HT1080 (cell line): ENCODE results near the gene MYRIP. TPM values are rescaled to one million over a fixed set of nuclear protein-coding genes. Genes with fewer than 3 reads are reported as not detected.
A peak's percentile ranks its signal among the peaks of the same experiment; 100 is the strongest.
"Not testable (repeated sequence)": the region's sequence is repeated elsewhere in the genome, so short reads cannot be mapped to it uniquely, and the experiment has no call there.

Source experiments
- DNase-seq: peaks from one replicate; pipeline ENCODE4 v3.0.0-alpha.2; 2015; ENCODE audit warnings: low read depth
- total RNA-seq: library from RNA; depleted of rRNA; stranded (reverse); fragments of >200 nt; shearing (Covaris generic); gene quantifications from 2 replicates; pipeline ENCODE4 v1.2.3, GENCODE V29; 2014

MYRIP gene
- total RNA-seq, 1 experiment from 2014 or later: 0.48 TPM

DNA sequence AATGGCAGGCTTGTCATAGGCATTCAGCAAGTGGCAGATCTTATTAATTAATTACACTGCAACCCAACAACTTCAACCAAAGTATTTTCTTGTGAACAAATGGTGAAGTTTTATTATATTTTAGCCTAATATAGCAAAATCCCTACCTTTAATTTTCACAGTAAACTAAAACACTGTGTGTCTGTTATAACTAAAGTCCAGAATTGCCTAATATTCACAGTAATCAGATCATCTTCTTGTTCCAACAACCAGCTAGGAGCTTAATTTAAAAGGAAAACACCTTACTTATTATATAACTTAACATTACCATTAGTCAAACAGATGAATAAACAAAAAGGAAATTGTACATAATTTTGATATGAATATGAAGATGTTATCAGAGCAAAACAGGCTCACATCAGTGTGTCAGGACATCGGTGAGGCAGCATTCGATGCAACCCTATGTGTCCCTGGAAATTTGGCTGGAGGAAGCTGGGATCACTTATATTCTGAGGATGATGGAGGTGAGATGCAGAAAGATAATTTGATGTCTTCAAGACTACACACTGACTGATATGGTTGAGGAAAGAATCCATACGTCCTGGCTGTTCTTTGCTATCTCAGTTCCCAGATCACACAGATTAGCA lies 310.8 kb downstream of the MYRIP start:
- DNase-seq: no peak

DNA sequence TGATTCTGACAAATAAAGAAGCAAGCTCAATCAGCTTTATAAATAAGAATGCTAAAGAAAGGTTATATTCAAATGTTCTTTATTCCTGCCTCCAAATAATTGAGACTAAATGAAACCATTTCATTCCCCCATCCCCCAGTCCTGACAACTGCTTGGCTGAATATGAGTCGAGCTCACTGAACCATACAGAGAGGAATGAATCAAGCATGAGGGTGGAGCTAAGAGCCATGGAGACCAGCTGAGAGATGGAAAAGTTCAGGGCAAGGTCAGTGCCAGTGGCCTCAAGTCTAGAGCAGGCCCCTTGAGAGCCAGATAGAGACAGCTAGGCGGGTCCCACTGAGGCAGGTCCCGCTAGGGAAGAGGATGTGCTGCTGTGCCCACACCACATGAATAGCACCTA lies 311.4 kb downstream of the MYRIP start:
- peak; percentile 62 for DNase-seq

DNA sequence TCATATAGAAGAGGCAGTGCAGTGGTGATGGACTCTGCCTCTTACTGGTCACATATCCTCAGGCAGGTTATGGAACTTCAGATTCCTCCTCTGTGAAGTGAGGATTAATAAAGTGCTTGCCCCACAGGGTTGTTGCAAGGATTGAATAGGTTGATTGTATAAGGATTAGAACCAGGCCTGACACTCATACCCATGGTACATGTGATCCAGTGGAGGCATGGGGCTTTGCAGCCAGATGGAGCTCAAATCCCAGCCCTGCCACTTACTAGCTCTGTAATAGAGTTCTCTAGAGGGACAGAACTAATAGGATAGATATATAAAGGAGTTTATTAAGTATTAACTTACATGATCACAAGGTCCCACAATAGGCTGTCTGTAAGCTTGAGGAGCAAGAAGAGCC lies 315.5 kb downstream of the MYRIP start:
- no peak for DNase-seq

DNA sequence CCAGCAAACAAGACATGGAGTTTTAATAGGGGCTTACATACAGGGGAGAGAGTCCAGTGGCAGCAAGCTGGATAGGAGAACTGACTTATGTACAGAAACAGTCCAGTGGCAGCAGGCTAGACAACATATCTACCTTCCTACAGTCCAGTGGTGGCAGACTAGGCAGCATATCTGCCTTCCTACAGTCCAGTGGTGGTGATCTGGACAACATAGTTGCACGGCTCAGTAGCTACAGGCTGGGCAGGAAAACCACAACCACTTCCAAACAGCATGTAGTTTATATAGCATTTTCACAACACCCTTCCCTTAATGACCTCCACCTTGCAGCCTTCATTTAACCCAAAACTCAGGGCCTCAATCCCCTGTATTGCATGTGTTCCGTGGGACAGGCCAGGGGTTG lies 318.8 kb downstream of the MYRIP start:
- no peak for DNase-seq

DNA sequence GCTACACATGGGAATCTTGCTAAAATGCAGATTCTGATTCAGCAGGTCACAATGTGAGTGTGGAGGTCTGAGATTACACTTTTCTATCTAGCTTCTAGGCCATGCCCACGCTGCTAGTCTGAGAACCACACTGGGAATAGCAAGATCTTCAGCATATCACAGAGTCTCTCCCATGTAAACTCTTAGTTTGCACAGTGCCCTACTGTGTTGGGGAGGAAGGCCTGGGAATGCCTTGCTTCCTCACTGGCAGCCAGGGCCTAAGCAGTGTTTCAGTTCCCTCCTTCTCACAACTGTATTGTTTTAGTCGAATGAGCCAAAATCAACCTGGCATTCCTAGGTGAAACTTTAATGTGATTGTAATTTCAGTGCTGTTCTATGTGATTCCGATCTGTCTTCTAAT lies 320.1 kb downstream of the MYRIP start:
- no peak for DNase-seq

DNA sequence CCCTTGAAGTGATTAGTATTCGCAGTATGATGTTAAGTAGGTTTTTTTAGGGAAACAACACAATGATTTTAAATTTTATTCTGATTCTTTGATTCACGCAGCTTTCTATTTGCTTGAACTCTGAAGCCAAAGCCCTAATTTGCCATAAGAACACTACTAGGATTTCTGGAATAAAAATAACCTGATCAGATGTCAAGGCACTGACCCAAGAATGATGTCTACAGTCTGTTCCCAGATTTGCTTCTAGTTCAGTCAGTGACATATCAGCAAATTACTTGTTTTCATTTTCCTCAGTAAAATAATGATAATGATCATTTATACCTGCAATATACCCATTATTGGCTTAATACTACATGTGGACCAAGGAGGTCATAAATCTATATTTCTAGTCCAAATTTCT lies 320.6 kb downstream of the MYRIP start:
- no peak for DNase-seq

DNA sequence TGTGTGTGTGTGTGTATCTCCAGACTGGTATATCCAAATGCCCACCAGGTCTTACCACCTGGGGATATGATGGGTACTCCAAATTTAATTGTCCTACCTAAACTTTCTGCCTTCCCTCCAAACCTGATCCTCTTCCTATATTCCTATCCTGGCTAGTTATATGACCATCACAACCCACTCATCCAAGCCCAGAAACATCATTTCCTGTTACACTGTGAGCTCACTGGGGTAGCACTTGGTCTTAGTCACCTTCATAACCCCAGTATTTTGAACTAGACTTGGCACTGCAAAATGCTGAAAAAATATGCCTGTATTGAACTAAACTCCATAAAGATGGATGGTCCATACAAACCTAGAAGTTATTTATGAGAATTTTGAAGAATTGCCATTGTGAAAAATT lies 321.3 kb downstream of the MYRIP start:
- peak; percentile 62 for DNase-seq

DNA sequence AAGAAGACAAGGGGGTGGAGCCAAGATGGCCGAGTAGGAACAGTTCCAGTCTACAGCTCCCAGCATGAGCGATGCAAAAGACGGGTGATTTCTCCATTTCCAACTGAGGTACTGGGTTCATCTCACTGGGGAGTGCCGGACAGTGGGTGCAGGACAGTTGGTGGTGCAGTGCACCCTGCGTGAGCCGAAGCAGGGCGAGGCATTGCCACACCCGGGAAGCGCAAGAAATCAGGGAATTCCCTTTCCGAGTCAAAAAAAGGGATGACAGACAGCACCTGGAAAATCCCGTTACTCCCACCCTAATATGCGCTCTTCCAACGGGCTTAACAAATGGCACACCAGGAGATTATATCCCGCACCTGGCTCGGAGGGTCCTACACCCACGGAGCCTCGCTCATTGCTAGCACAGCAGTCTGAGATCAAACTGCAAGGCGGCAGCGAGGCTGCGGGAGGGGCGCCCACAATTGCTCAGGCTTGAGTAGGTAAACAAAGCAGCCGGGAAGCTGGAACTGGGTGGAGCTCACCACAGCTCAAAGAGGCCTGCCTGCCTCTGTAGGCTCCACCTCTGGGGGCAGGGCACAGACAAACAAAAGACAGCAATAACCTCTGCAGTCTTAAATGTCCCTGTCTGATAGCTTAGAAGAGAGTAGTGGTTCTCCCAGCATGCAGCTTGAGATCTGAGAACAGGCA lies 324.6 kb downstream of the MYRIP start:
- DNase-seq: not testable (repeated sequence)

DNA sequence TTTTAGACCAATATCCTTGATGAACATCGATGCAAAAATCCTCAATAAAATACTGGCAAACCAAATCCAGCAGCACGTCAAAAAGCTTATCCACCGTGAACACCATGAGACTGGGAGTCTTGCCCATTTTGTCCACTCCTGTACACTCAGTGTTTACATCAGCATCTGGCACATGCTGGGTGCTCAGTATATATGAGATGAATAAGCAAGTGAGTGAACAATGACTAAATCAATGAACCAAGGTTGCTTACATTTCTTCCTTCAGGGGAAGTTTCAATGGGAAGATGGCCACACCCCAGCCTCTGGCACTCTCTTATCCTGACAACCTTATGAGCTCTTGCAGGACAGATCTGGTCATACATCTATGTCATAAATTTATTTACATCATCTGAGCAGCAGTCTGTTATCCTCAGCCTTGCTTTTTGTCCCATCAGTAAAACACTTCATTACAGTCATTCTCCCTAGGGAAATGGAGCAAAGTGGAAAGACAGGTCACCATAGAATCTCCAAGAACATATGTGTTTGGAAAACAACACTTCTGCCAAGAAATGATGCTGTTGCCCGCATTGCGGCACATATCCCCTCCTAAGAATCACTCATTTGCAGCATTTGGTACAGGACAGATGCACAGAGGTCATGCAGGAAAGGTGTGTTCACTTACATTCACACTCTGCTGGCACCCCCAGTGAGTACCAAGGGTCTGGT lies 328.3 kb downstream of the MYRIP start:
- DNase-seq: peak; percentile 76

DNA sequence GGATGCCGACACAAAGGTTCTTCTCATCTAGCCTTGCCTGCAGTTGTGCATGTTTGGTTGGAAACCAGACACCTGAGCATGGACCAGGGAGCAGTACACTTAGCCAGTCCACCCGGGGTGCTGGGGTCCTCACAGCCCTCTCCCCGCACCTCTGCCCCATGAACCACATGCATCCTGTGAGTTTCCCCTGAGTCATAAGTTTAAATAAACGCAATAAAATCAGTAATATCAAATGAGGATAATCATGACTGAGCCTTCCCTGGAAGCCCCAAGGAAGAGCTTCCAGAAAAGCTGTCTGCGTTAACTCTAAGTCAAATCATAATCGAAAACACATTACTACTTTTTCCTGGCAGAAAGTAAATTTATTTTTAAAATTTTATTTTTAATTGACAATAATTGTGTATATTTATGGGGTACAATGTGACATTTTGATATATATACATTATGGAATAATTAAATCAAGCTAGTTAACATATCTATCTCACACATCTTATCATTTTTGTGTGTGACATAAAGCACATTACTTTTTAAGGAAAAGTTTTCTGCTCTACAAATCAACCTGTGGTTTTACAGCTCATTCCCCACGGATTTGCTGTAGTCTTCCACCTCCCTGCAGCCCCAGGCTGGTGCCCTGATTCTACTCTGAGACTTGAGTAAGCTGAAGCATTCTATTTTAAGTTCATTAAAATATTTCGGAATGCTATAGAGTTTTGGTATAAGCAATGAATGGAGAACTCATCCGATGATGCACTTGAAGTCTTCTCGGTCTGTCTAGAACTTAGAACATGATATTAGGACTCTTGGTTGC lies 334.1 kb downstream of the MYRIP start:
- peak; percentile 59 for DNase-seq

DNA sequence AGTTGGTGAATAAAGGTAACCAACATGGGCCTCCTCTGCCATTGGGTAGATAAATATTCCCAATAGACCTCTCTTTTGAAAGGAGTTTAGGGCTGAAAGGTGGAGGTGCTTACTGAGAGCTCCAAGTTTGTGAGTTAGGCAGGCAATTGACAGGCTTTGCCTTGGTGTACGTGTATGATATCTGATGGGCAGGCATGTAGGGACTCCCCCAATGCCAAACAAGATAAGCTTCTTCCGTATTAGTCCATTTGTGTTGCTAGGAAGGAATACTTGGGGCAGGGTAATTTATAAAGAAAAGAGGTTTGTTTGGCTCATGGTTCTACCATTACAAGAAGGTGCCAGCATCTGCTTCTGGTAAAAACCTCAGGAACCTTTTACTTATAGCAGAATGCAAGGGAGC lies 339.4 kb downstream of the MYRIP start:
- DNase-seq: no peak

DNA sequence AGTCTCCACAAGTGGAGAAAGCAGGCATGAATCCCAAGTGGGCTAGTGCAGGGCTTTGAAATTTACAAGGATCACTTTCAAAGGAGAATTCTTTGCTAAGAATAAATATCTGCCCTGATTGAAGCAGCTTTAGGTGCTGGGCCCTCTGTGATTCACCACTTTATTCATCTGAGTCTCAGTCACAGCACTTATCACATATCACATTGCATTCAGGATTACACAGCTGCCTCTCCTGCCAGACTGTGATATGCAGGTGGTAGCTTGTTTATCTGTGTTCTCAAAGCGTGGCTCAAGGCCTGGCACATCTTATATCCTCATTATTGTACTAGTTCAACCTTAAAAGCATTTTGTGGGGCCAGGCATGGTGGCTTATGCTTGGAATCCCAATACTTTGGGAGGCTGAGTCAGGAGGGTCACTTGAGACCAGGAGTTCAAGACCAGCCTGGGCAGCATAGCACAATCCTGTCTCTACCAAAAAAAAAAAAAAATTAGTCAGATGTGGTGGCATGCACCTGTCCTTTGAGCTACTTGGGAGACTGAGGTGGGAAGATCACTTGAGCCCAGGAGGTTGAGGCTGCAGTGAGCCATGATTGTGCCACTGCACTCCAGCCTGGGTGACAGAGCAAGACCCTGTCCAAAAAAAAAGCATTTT lies 343.2 kb downstream of the MYRIP start:
- no peak for DNase-seq

DNA sequence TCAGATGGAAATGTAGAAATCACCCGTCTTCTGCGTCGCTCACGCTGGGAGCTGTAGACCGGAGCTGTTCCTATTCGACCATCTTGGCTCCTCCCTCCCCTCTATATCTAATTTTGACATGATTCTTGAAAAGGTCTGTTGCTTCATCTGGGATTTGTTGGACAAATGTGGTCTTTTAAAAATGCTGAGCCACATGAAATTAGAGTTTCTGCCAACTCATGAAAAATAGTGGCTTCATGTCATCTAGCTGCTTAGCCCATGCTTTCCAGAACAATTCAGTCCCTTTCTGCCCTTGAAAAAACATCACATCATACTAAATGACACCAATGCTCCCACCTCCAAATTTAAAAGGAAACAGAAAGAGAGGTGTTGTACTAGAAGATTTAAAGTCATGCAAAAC lies 351.5 kb downstream of the MYRIP start:
- DNase-seq: no peak

DNA sequence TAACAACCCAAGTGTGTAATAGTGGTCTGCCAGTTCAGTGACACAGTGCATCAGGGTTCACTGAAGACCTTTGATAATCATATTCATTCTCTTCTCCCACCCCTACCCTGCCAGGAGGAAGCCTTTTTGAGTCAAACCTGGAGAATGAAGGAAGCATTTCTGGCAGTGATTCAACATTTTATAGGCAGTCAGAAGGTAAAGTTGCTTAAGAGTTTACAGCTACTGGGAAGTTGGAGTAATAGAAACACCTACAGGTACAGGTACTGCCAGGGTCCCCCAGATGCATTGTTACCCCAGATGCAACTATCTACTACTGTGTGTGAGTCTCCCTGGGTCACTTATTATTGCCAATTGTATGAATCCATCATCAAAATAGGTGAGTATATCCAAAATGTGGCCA lies 353.2 kb downstream of the MYRIP start:
- DNase-seq: no peak

DNA sequence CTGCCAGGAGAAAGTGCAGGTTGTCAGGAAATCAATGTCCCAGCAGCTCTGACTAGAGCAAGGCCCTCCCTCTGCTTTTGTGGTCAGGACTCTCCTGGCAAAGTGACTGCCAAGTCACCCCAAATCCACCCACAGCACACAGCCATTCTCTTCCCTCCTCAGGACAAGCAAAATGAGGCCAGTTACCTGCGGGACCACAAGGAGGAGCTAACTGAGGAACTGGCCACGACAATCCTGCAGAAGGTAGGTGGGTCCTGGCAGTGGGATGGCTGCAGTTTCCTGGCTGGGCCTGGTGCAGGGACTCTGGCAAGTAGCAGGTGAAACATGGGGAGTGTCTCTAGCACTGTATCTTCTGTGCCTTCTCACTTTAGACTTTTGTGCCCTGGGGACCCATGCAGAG lies 357.6 kb downstream of the MYRIP start:
- DNase-seq: no peak

DNA sequence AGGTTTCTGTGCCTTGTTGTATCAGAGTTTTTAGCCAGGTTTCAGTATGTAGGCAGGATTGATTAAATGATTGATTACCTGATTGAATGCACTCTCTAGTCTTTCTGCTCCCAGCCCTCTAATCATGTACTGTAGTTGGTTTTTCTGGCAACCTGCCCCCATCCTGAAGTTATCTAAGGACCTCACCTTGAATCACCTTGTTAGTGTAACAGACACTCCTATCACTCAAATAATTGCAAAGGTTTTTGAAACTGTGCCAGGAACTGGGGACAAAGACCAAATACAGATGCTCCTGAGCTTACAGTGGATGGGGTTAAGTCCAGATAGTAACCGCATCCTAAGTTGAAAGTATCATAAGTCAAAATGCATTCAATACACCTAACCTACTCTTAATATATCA lies 358.5 kb downstream of the MYRIP start:
- no peak for DNase-seq

DNA sequence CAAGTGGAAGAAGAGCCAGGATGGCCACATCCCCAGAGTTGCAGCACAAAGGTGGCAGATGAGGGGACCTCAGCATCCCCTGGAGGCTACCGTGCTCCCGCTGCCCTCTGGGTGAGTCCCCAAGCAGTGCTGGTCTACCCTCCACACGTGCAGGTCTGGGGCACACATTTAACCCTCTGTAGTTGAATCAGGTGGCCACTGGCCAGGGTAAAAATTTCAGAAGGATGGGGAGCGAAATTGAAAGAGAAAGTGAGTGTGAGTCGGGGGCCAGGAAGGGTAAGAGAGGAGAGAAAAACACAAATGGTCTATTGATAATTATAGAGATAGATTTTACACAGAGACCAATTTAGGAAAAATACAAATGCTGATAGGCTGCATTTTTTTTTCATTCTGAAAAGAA lies 360.6 kb downstream of the MYRIP start:
- no peak for DNase-seq

DNA sequence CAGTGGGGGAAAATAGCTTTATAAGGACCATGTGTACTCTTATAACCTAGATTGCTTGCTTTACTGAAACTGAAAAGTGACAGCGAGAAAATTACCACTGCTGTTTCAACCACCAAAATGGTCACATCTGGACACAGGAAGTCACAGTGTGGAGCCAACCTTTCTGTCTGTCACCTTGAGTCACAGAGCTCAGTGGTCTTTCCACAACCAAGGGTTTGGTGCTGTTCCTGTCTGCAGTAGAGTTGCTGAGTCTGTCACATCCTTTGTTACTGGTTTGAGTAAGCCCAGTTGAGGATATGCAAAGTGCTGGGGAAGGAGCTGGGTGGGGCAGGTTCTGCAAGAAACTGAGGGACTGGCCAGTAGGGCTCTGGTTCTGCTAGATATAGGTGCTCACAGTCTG lies 361.0 kb downstream of the MYRIP start:
- no peak for DNase-seq

DNA sequence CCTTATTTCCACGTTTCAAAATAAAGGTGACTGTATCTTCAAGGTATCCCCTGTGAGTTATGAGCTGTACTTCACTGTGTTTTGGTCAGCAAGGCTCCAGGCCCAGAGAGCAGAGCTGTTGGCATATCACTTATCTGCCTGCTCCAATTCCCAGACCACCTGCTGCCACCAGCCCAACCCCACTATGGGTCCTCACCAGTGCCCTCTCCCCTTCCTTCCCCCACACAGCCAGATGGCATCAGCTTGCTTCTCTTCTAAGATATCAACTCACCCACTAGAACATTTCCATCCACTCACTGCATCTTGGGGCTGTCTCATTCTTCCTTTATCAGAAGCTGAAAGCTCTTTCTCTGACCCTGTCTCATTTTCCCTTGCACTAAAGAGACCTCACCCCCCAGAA lies 363.2 kb downstream of the MYRIP start:
- no peak for DNase-seq

DNA sequence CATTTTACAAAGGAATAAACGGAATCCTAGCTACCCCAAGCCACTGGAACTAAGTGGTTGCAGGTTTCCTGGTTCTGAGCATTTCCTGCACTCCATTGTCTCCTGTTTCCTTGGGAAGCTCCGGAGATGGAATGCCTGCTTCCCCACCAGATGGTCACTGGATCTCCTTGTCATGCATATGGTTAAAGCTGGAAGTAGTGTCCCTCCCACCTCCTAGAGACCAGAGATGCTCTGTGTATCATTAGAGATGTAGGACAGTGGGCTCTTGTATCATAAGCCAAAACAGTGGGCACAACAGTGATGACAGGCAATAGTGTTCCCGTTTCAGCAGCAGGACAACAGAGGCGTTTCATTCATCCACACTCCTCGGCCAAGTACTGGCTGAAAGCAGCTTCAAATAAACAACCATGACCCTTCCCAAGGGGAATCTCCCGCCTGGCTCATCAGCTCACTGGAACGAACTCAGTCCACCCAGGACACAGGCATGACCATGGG lies 363.9 kb downstream of the MYRIP start:
- DNase-seq: no peak

DNA sequence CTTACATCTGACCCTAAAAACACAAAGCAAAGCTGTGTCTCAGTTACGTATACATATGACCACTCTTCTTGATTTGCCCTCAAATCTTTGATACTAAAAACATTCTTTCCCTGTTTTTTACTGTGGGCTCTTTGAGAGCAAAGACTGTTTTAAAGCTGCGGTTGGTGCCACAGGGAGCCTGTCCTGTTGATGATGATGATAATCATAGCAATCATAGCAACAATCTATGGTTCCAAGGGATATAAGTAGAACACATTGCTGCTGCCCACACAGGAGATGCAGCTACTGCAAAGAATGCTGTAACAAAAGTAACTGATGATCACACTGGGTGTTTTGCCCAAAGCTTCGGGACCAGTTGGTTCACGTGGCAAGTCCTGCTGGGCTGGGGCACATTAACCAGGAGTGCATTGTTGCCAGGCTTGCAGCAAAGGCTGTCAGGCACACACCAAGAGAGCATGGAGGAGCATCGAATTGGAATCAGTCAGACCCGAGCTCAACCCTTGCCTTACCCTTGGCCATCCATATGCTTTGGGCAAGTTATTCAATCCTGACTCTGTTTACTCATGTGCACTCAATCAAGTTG lies 368.7 kb downstream of the MYRIP start:
- DNase-seq: no peak
